NB4 (cell line): ENCODE measurements around the gene PRSS21.

Source experiments
- CTCF ChIP-seq: IDR thresholded peaks from one replicate; pipeline ENCODE4 v1.5.1; 2012; ENCODE audit warnings: low read depth, low read length
- MYC ChIP-seq: IDR thresholded peaks from 2 replicates; pipeline ENCODE4 v1.6.1; 2011; ENCODE audit warnings: low read depth, low read length
- POLR2A ChIP-seq: IDR thresholded peaks from 2 replicates; pipeline ENCODE4 v1.6.1; 2011; ENCODE audit warnings: mild to moderate bottlenecking; ENCODE audit not compliant: insufficient read length; ENCODE audit errors: extremely low read depth
- TF ChIP-seq, protein P1 (sequence below): IDR thresholded peaks from 2 replicates; pipeline ENCODE4 v1.6.1; 2011; ENCODE audit warnings: low read depth, low read length

DNA sequence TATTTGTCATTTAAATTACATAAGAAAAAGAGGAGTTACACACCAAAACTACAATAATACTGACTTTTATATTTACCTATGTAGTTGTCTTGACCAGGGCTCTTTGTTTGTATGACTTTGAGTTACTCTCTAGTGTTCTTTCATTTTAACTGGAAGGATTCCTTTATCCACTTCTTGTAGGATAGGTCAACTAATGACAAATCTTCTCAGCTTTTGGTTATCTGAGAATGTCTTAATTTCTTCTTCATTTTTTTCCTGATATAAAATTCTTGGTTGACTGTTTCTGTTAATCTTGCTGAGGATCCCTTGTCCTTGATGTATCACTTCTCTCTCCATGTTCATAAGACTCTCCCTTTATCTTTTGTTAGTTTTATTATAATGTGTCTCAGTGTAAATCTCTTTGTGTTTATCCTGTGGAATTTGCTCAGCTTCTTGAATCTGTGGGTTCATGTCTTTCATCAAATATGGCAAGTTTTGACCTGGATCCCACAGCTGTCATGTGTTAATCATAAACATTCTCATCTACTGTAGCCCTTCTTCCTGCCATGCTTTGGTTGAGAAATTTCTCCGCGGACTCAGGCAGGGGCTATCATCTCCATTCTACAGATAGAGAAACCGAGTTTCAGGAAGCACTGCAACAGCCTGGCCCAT is 13.4 kb upstream of the PRSS21 start:
- TF ChIP-seq CTCF, result no peak
- TF ChIP-seq, protein P1, sequence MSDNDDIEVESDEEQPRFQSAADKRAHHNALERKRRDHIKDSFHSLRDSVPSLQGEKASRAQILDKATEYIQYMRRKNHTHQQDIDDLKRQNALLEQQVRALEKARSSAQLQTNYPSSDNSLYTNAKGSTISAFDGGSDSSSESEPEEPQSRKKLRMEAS, result no peak
- TF ChIP-seq POLR2A, result no peak
- no peak for TF ChIP-seq MYC
